ENCODE results near the gene CDH20. TPM values are rescaled to one million over a fixed set of nuclear protein-coding genes. Genes with fewer than 3 reads are reported as not detected.

The CDH20 gene
- total and polyA plus RNA-seq, 8 donors, result 0.17 to 0.48 (median 0.26) TPM; not detected in 1

DNA sequence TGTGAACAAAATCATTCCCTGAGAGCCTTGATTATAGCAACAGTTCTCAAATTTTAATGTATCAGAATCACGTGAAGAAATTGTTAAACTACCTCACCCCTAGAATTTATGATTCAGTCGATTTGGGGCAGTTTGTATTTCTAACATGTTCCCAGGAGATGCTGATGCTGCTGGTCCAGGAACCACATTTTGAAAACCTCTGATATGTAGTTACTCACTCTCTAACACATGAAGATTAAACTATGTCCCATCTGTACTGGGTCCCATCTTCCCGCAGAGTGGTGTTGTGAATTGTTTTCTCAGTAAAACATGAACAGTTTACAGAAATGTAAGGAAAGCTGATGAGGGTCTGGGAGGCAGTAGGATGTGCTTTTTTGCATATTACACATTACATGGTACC lies 223.1 kb downstream of the CDH20 start:
- ATAC-seq (no peak), DNase-seq (no peak)
- intact Hi-C loops (cut with DNase I), result no loop called here
- no peak overlapping the region for H3K27ac ChIP-seq
- H3K36me3 ChIP-seq, result no peaks in the 10 kb centered on the region
- H3K4me3 ChIP-seq, result no peak overlapping the region
- no peaks in the 10 kb centered on the region for H3K4me1 ChIP-seq
- peaks cover 0 to 3% of the 10 kb centered on the region in 2 donors for H3K9me3 ChIP-seq
- TF ChIP-seq CTCF (IDR thresholded peaks at IDR 0.05), result no peak
- peaks cover 0 to 4% of the 10 kb centered on the region in 2 donors for H3K27me3 ChIP-seq

GRCh38 chr18:61556862-61557261 lies 223.6 kb downstream of the CDH20 start:
- Histone ChIP-seq H3K9me3 (peaks cover 0 to 3% of the 10 kb centered on the region in 2 donors), H3K36me3 (no peaks in the 10 kb centered on the region), H3K27me3 (peaks cover 0 to 4% of the 10 kb centered on the region in 2 donors), H3K4me1 (no peaks in the 10 kb centered on the region), H3K4me3 (no peak overlapping the region), H3K27ac (no peak overlapping the region)
- no peak for DNase-seq
- no peak for TF ChIP-seq CTCF (IDR thresholded peaks at IDR 0.05)
- no peak for ATAC-seq
- intact Hi-C loops (cut with DNase I), result no loop called here

DNA sequence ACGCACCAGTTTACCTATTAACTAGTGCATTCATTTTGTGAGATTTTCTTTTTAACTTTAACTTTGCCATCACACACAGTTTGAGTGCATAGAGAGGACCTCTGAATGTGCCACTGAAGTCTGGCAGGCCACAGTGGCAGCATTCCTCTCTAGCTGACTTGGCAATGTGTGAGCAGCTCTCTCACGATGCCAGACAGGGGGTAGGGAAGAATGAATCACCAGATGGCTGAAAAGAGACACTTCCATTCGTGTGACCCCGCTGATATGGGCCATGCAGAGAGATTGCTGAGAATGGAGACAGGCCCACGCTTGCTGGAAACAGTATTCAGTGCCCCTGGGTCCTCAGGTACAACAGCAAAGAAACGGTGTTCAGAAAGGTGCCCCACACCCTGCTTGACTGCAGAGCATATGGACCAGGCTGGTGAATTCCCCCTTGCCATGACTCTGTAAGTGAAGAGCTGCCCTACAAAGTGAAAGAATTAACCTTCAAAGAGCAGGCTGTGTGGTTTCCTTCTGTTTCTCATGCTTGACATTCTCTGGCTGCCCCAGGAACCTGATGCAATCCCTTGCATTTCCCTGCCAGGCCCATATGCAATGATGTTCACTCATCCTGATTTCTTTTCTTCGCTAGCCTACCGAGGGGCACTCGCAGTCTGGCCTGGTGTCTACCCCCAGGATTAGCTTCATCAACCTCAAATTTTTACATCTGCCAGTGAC lies 236.1 kb downstream of the CDH20 start:
- intact Hi-C loops (cut with DNase I), result loop anchor here in 1 of 2 donors (10.0 kb wide), 1 partner anchor 555 kb away; no protein-coding TSS in a partner anchor
- no peaks in the 10 kb centered on the region for H3K4me1 ChIP-seq
- peaks cover 0 to 11% of the 10 kb centered on the region in 2 donors for H3K9me3 ChIP-seq
- H3K4me3 ChIP-seq, result no peak overlapping the region
- DNase-seq (no peak), ATAC-seq (no peak)
- no peaks in the 10 kb centered on the region for H3K27me3 ChIP-seq
- H3K27ac ChIP-seq, result no peak overlapping the region
- H3K36me3 ChIP-seq, result no peaks in the 10 kb centered on the region
- TF ChIP-seq CTCF (IDR thresholded peaks at IDR 0.05), result no peak

DNA sequence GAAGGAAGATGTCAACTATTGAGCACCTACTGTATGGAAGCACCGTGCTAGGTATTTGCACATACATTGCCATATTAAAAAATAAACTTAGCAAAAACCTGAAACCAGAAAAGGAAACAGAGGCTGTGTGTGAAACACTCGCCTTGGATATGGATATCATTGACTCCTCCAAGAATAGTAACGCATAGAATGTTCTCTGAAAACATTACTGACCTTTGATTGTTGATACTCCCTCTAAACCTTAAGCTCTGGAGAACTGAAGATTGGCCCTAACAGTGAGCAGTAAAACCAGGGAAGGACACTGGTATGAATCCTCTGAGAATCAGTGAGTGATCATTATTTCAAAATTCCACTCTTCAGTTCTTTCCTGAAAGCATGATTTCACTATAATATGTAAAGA lies 236.8 kb downstream of the CDH20 start:
- DNase-seq (no peak), ATAC-seq (no peak)
- no peak for TF ChIP-seq CTCF (IDR thresholded peaks at IDR 0.05)
- H3K27ac ChIP-seq, result no peak overlapping the region
- peaks cover 0 to 6% of the 10 kb centered on the region in 2 donors for H3K9me3 ChIP-seq
- H3K4me3 ChIP-seq, result no peak overlapping the region
- no peaks in the 10 kb centered on the region for H3K27me3 ChIP-seq
- H3K36me3 ChIP-seq, result no peaks in the 10 kb centered on the region
- no peaks in the 10 kb centered on the region for H3K4me1 ChIP-seq
- intact Hi-C loops (cut with DNase I), result no loop called here

DNA sequence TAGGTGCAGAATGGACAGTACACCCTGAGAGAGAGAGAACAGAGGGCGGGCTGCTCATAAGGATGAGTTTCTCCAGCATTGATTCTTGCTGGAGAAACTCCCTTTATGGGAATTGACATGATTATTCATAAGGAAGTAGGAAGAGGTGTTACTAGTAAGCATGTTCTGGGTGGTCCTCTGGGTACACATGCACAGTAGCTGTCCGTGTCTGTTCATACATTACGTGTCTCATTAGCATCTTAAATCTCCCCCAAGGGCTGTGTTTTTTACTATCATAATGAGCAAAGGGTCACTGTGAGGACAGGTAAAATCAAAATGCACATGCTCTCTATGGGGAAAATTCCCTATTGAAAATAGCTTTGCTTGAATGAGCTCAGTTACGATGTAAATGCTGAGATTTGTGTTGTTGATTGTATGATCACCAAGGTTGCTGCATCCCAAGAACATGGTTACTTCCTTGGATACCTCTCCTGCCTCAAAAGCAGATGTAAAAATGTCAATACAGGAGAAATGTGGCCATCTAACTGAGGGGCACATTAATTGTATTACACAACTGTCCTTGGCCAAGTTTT lies 238.9 kb downstream of the CDH20 start:
- no peak for DNase-seq
- H3K4me3 ChIP-seq, result no peak overlapping the region
- intact Hi-C loops (cut with DNase I), result no loop called here
- no peaks in the 10 kb centered on the region for H3K4me1 ChIP-seq
- H3K9me3 ChIP-seq, result peaks cover 0 to 6% of the 10 kb centered on the region in 2 donors
- no peaks in the 10 kb centered on the region for H3K27me3 ChIP-seq
- no peaks in the 10 kb centered on the region for H3K36me3 ChIP-seq
- ATAC-seq, result no peak
- no peak for TF ChIP-seq CTCF (IDR thresholded peaks at IDR 0.05)
- no peak overlapping the region for H3K27ac ChIP-seq

Data from left lung (tissue), 10 donors.